HEK293T (cell line): Measurements from ENCODE around the gene USP53.
"Not testable (repeated sequence)": the region's sequence is repeated elsewhere in the genome, so short reads cannot be mapped to it uniquely, and the experiment has no call there.

Experiments used
- CTCF ChIA-PET: fragments of 350-600 bp; formaldehyde crosslinking; extraction: SDS; loops from one replicate; lab custom pipeline; 2021; ENCODE audit warnings: antibody characterized with exemption, inconsistent platforms; lab: Yijun Ruan, JAX
- POLR2A ChIA-PET: fragments of 350-600 bp; formaldehyde crosslinking; extraction: SDS; loops from one replicate; lab custom pipeline; 2020; ENCODE audit warnings: antibody characterized with exemption, inconsistent platforms; lab: Yijun Ruan, JAX
- DNase-seq: peaks from one replicate; pipeline ENCODE4 v3.0.0; 2012; ENCODE audit warnings: mixed read lengths; ENCODE audit errors: extremely low spot score
- ARNT ChIP-seq: fragments of 450-650 bp; IDR thresholded peaks from 2 replicates; pipeline ENCODE4 v1.6.1; 2017; ENCODE audit warnings: mild to moderate bottlenecking
- BHLHE40 ChIP-seq: fragments of 450-650 bp; IDR thresholded peaks from 2 replicates; pipeline ENCODE4 v1.6.1; 2016; ENCODE audit warnings: mild to moderate bottlenecking, moderate library complexity, borderline replicate concordance
- CTBP1 ChIP-seq: fragments of 450-650 bp; IDR thresholded peaks from 2 replicates; pipeline ENCODE4 v1.6.1; 2016; ENCODE audit warnings: borderline replicate concordance
- ELF4 ChIP-seq: fragments of 450-650 bp; IDR thresholded peaks from 2 replicates; pipeline ENCODE4 v1.6.1; 2017; ENCODE audit warnings: antibody characterized with exemption
- FOXA1 ChIP-seq: fragments of 450-650 bp; IDR thresholded peaks from 2 replicates; pipeline ENCODE4 v1.6.1; 2016; ENCODE audit warnings: mild to moderate bottlenecking
- FOXK2 ChIP-seq: fragments of 450-650 bp; IDR thresholded peaks from 2 replicates; pipeline ENCODE4 v1.6.1; 2016; ENCODE audit warnings: mild to moderate bottlenecking
- FOXM1 ChIP-seq: fragments of 450-650 bp; IDR thresholded peaks from 2 replicates; pipeline ENCODE4 v1.6.1; 2017; ENCODE audit warnings: mild to moderate bottlenecking, borderline replicate concordance
- HDGF ChIP-seq: fragments of 450-650 bp; IDR thresholded peaks from 2 replicates; pipeline ENCODE4 v1.6.1; 2017; ENCODE audit warnings: antibody characterized with exemption, borderline replicate concordance
- L3MBTL2 ChIP-seq: fragments of 450-650 bp; conservative IDR thresholded peaks from 2 replicates; pipeline ENCODE4 v1.6.1; 2016; ENCODE audit warnings: mild to moderate bottlenecking
- LEF1 ChIP-seq: fragments of 450-650 bp; IDR thresholded peaks from 2 replicates; pipeline ENCODE4 v1.6.1; 2017; ENCODE audit warnings: mild to moderate bottlenecking, borderline replicate concordance
- NFRKB ChIP-seq: fragments of 450-650 bp; IDR thresholded peaks from 2 replicates; pipeline ENCODE4 v1.6.1; 2016; ENCODE audit warnings: mild to moderate bottlenecking, moderate library complexity
- SP1 ChIP-seq: fragments of 450-650 bp; IDR thresholded peaks from 2 replicates; pipeline ENCODE4 v1.6.1; 2017
- SUZ12 ChIP-seq: fragments of 450-650 bp; IDR thresholded peaks from 2 replicates; pipeline ENCODE4 v1.6.1; 2016; ENCODE audit warnings: mild to moderate bottlenecking
- TARDBP ChIP-seq: fragments of 450-650 bp; IDR thresholded peaks from 2 replicates; pipeline ENCODE4 v1.6.1; 2016
- ZNF384 ChIP-seq: fragments of 450-650 bp; IDR thresholded peaks from 2 replicates; pipeline ENCODE4 v1.6.1; 2016
- TF ChIP-seq, protein P1 (sequence below): fragments of 450-650 bp; IDR thresholded peaks from 2 replicates; pipeline ENCODE4 v1.6.1; 2016

The USP53 gene

DNA sequence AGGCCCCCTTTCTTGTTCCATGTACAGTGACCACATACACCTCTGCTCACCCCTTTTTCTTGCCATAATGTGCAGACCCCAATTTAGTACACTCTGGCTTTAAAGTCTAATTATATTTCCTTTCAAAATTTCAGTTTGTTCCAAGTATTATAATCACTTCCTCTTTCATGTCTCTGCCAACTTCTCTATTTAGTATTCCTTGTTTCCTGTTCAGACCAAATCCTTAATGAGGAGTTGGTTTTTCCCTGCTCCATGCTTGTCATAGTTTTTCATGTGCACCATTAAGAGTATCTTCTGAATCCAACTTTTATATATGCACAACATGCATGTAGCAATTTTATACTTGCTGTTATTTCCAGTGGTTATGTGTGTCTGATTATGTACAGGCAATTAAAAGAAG lies 32.3 kb downstream of the USP53 start:
- POLR2A ChIA-PET: no interaction called here

GRCh38 chr4:119246177-119246733 lies 33.7 kb downstream of the USP53 start:
- ChIA-PET POLR2A (interaction anchor here (0.7 kb wide), 1 partner anchor 33 kb away, joined by 3 read pairs; the partner anchor contains the start of gene USP53), CTCF (no interaction called here)
- DNase-seq: no peak
- no peak for TF ChIP-seq HDGF
- TF ChIP-seq, protein P1, sequence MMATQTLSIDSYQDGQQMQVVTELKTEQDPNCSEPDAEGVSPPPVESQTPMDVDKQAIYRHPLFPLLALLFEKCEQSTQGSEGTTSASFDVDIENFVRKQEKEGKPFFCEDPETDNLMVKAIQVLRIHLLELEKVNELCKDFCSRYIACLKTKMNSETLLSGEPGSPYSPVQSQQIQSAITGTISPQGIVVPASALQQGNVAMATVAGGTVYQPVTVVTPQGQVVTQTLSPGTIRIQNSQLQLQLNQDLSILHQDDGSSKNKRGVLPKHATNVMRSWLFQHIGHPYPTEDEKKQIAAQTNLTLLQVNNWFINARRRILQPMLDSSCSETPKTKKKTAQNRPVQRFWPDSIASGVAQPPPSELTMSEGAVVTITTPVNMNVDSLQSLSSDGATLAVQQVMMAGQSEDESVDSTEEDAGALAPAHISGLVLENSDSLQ: no peak
- no peak for TF ChIP-seq SUZ12
- TF ChIP-seq ELF4: no peak
- no peak for TF ChIP-seq FOXK2
- no peak for TF ChIP-seq FOXA1
- no peak for TF ChIP-seq SP1
- TF ChIP-seq LEF1: no peak
- no peak for TF ChIP-seq FOXM1
- no peak for TF ChIP-seq CTBP1
- TF ChIP-seq TARDBP: no peak
- TF ChIP-seq ZNF384: no peak

More for the DNA sequence above, 32.3 kb downstream of the USP53 start:
- CTCF ChIA-PET: no interaction called here
- TF ChIP-seq FOXK2 (no peak), HDGF (no peak), L3MBTL2 (no peak), FOXA1 (no peak), ZNF384 (no peak), BHLHE40 (no peak), NFRKB (no peak), SP1 (no peak), LEF1 (no peak), TARDBP (no peak), ARNT (no peak), ELF4 (no peak), FOXM1 (no peak), SUZ12 (no peak), CTBP1 (no peak)
- TF ChIP-seq, protein P1: no peak
- no peak for DNase-seq

- DNase-seq, CTCF ChIA-PET, POLR2A ChIA-PET: not testable (repeated sequence)
Measured at GRCh38 chr4:119251037-119251436, 38.5 kb downstream of the USP53 start.

DNA sequence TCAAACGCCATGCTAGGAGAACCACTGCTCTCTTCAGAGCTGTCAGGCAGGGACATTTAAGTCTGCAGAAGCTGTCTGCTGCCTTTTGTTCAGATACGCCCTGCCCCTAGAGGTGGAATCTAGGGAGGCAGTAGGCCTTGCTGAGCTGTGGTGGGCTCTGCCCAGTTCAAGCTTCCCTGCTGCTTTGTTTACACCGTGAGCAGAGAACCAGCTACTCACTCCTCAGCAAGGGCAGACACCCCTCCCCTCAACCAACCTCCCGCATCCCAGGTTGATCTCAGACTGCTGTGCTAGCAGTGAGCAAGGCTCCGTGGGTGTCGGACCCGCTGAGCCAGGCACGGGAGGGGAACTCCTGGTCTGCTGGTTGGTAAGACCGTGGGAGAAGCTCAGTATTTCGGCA lies 42.7 kb downstream of the USP53 start:
- POLR2A ChIA-PET, DNase-seq, CTCF ChIA-PET: not testable (repeated sequence)

DNA sequence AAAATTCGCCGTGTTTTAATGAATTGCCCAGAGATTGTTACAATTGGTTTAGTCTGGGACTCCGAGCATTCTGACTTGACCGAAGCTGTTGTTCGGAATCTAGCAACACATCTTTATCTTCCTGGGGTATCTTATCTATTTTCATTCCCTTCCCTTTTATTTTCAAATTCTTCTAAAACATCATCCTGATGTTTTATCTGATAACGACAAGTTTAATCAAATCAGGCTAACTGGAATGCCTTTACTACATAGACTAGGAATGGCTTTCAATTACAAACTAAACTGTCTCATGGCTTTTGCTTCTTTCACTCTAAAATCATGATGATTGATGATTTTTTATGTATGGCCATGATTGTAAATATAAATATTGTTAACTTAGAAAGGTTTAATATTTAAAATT lies 48.0 kb downstream of the USP53 start:
- ChIA-PET POLR2A (no interaction called here), CTCF (no interaction called here)

DNA sequence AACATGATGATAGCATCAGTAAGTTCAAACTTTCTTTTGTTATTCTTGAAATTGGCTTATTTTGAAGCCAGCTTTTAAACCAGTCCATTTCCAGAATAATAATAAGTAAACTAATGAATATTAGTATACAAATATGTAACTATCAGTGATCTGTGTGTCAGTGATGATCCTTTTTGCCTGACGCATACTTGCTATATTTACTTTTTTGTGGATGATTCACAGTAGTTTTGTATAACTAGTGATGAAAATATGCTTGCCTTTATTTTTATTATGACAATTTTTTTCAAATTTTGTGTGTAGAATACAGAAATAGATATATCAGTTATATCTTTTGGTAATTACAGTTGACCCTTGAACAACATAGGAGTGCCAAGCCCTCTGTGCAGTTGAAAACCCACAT lies 49.5 kb downstream of the USP53 start:
- POLR2A ChIA-PET: no interaction called here
- no peak for DNase-seq
- TF ChIP-seq TARDBP: no peak
- TF ChIP-seq CTBP1: no peak
- no peak for TF ChIP-seq ARNT
- no peak for TF ChIP-seq L3MBTL2
- no peak for TF ChIP-seq FOXK2
- no peak for TF ChIP-seq FOXM1
- no peak for TF ChIP-seq SUZ12
- no peak for TF ChIP-seq HDGF
- no peak for TF ChIP-seq SP1
- TF ChIP-seq LEF1: no peak
- TF ChIP-seq, protein P1: no peak
- no peak for TF ChIP-seq ELF4
- TF ChIP-seq NFRKB: no peak
- CTCF ChIA-PET: no interaction called here

More for the DNA sequence above, 48.0 kb downstream of the USP53 start:
- TF ChIP-seq FOXK2 (no peak), FOXM1 (no peak), ELF4 (no peak)
- DNase-seq: no peak

DNA sequence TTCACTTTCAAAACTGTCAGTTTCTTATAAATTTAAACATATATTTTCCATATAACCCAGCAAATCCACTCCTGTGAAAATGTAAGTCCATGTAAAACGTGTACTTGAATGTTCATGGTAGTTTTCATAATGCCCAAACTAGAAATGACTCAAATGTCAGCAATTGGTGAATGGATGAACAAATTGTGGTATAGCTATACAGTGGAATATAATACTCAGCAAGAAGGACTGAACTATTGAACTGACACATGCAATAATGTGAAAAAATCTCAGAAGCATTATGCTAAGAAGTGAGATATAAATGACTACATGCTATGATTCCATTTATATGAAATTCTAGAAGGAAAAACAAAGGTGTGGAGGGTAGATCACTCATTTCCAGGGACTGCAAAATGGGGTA lies 52.2 kb downstream of the USP53 start:
- no peak for DNase-seq
- CTCF ChIA-PET: no interaction called here
- no peak for TF ChIP-seq FOXA1
- TF ChIP-seq ARNT: no peak
- TF ChIP-seq FOXK2: no peak
- no peak for TF ChIP-seq ZNF384
- no peak for TF ChIP-seq BHLHE40
- TF ChIP-seq, protein P1: no peak
- no peak for TF ChIP-seq TARDBP
- TF ChIP-seq NFRKB: no peak
- TF ChIP-seq ELF4: no peak
- no peak for TF ChIP-seq L3MBTL2
- POLR2A ChIA-PET: no interaction called here
